H9 (cell line): ENCODE measurements around the gene TOGARAM2. TPM values are rescaled to one million over a fixed set of nuclear protein-coding genes. Genes with fewer than 3 reads are reported as not detected.

Experiments
- DNase-seq: peaks from one replicate; pipeline ENCODE4 v3.0.0-alpha.2; 2017
- H2AFZ ChIP-seq: one replicate; pipeline ENCODE4 v1.6.1; 2013; ENCODE audit warnings: mild to moderate bottlenecking, low read length, control low read depth, moderate library complexity
- H2AK5ac ChIP-seq: 2 replicates; pipeline ENCODE4 v1.6.1; 2013; ENCODE audit warnings: low read length, control low read depth, mixed read lengths; ENCODE audit not compliant: insufficient read length
- H2BK120ac ChIP-seq: one replicate; pipeline ENCODE4 v1.6.1; 2013; ENCODE audit warnings: low read depth, mild to moderate bottlenecking, low read length, control low read depth, inconsistent platforms; ENCODE audit not compliant: poor library complexity, severe bottlenecking
- H2BK12ac ChIP-seq: 2 replicates; pipeline ENCODE4 v1.6.1; 2013; ENCODE audit warnings: low read length, control low read depth, mixed read lengths, low read depth; ENCODE audit not compliant: insufficient read length
- H2BK15ac ChIP-seq: 2 replicates; pipeline ENCODE4 v1.6.1; 2013; ENCODE audit warnings: low read depth, low read length, control low read depth
- H2BK20ac ChIP-seq: one replicate; pipeline ENCODE4 v1.6.1; 2013; ENCODE audit warnings: low read depth, mild to moderate bottlenecking, low read length, control low read depth, inconsistent platforms; ENCODE audit not compliant: poor library complexity, severe bottlenecking
- H2BK5ac ChIP-seq: 2 replicates; pipeline ENCODE4 v1.6.1; 2013; ENCODE audit warnings: low read length, control low read depth, mixed read lengths; ENCODE audit not compliant: insufficient read length
- H3K14ac ChIP-seq: 2 replicates; pipeline ENCODE4 v1.6.1; 2013; ENCODE audit warnings: low read length, control low read depth; ENCODE audit not compliant: insufficient read depth
- H3K18ac ChIP-seq: 2 replicates; pipeline ENCODE4 v1.6.1; 2013; ENCODE audit warnings: low read depth, mild to moderate bottlenecking, mixed read lengths, low read length, control low read depth; ENCODE audit not compliant: insufficient read length
- H3K23ac ChIP-seq: 2 replicates; pipeline ENCODE4 v1.6.1; 2013; ENCODE audit warnings: low read length, control low read depth, mixed read lengths, low read depth; ENCODE audit not compliant: insufficient read length
- H3K23me2 ChIP-seq: 2 replicates; pipeline ENCODE4 v1.6.1; 2013; ENCODE audit warnings: low read depth, mild to moderate bottlenecking, mixed read lengths, low read length, control low read depth; ENCODE audit not compliant: insufficient read length, poor library complexity, severe bottlenecking
- H3K27ac ChIP-seq: 2 replicates; pipeline ENCODE4 v1.5.1; 2013; ENCODE audit warnings: low read length, control low read depth, mixed read lengths, low read depth; ENCODE audit not compliant: insufficient read length
- H3K27me3 ChIP-seq: 2 replicates; pipeline ENCODE4 v1.6.1; 2013; ENCODE audit warnings: low read length, control low read depth, inconsistent platforms; ENCODE audit not compliant: insufficient read depth
- H3K4ac ChIP-seq: 2 replicates; pipeline ENCODE4 v1.6.1; 2013; ENCODE audit warnings: low read depth, mild to moderate bottlenecking, control low read depth, inconsistent platforms, low read length, moderate library complexity
- H3K4me1 ChIP-seq: 2 replicates; pipeline ENCODE4 v1.6.1; 2013; ENCODE audit warnings: low read length, control low read depth, inconsistent platforms; ENCODE audit not compliant: insufficient read depth
- H3K4me2 ChIP-seq: 2 replicates; pipeline ENCODE4 v1.6.1; 2013; ENCODE audit warnings: low read length, control low read depth, mixed read lengths; ENCODE audit not compliant: insufficient read length, insufficient read depth
- H3K56ac ChIP-seq: 2 replicates; pipeline ENCODE4 v1.6.1; 2013; ENCODE audit warnings: low read depth, mild to moderate bottlenecking, mixed read lengths, low read length, control low read depth; ENCODE audit not compliant: insufficient read length
- H3K79me1 ChIP-seq: 2 replicates; pipeline ENCODE4 v1.6.1; 2013; ENCODE audit warnings: low read depth, mild to moderate bottlenecking, moderate library complexity, low read length, control low read depth, inconsistent platforms; ENCODE audit not compliant: insufficient read depth, poor library complexity, severe bottlenecking
- H3K79me2 ChIP-seq: 2 replicates; pipeline ENCODE4 v1.6.1; 2013; ENCODE audit warnings: low read length, control low read depth, inconsistent platforms; ENCODE audit not compliant: insufficient read depth
- H3K9ac ChIP-seq: 2 replicates; pipeline ENCODE4 v1.6.1; 2013; ENCODE audit warnings: low read length, control low read depth, mixed read lengths; ENCODE audit not compliant: insufficient read length; ENCODE audit errors: extremely low read depth
- H3K9me3 ChIP-seq: one replicate; pipeline ENCODE4 v1.6.1; 2013; ENCODE audit warnings: low read depth, low read length, inconsistent platforms; ENCODE audit not compliant: control insufficient read depth
- H3T11ph ChIP-seq: one replicate; pipeline ENCODE4 v1.6.1; 2013; ENCODE audit warnings: mild to moderate bottlenecking, low read length, control low read depth, inconsistent platforms
- H4K20me1 ChIP-seq: one replicate; pipeline ENCODE4 v1.6.1; 2013; ENCODE audit not compliant: control insufficient read depth, insufficient read length, insufficient read depth
- H4K5ac ChIP-seq: 2 replicates; pipeline ENCODE4 v1.6.1; 2013; ENCODE audit warnings: low read depth, mild to moderate bottlenecking, mixed read lengths, low read length, control low read depth; ENCODE audit not compliant: insufficient read length
- H4K8ac ChIP-seq: replicated peaks from 2 replicates; pipeline ENCODE4 v1.6.1; 2013; ENCODE audit warnings: low read length, control low read depth, mixed read lengths, low read depth; ENCODE audit not compliant: insufficient read length
- H4K91ac ChIP-seq: 2 replicates; pipeline ENCODE4 v1.6.1; 2013; ENCODE audit warnings: low read depth, mild to moderate bottlenecking, moderate library complexity, mixed read lengths, low read length, control low read depth; ENCODE audit not compliant: insufficient read length
- H3K27ac Mint-ChIP-seq, 3 experiments: 2 replicates in 2 of 3; 3 replicates in 1 of 3; pipeline ENCODE4 v1.8.0; 2020 to 2021; ENCODE audit warnings: mixed read lengths in 3 of 3, mild to moderate bottlenecking in 1 of 3, moderate library complexity in 1 of 3
- H3K27me3 Mint-ChIP-seq: 2 replicates; pipeline ENCODE4 v1.8.0; 2021; ENCODE audit warnings: low read depth, mild to moderate bottlenecking, moderate library complexity, mixed read lengths
- H3K36me3 Mint-ChIP-seq, 3 experiments: 2 replicates in 2 of 3; 3 replicates in 1 of 3; pipeline ENCODE4 v1.8.0; 2020 to 2021; ENCODE audit warnings: low read depth in 3 of 3, mixed read lengths in 3 of 3; ENCODE audit not compliant: insufficient read depth in 1 of 3
- H3K4me1 Mint-ChIP-seq, 2 experiments: 2 replicates each; pipeline ENCODE4 v1.8.0; 2020; ENCODE audit warnings: mixed read lengths in 2 of 2
- H3K4me3 Mint-ChIP-seq, 2 experiments: 2 replicates in 1 of 2; 3 replicates in 1 of 2; pipeline ENCODE4 v1.8.0; 2020 to 2021; ENCODE audit warnings: mild to moderate bottlenecking in 2 of 2, mixed read lengths in 2 of 2, moderate library complexity in 1 of 2
- H3K9me3 Mint-ChIP-seq, 2 experiments: 2 replicates in 1 of 2; 3 replicates in 1 of 2; pipeline ENCODE4 v1.8.0; 2020; ENCODE audit warnings: mild to moderate bottlenecking in 2 of 2, mixed read lengths in 2 of 2, moderate library complexity in 1 of 2
- CTCF ChIP-seq: fragments of 200-600 bp; sonication (generic); conservative IDR thresholded peaks from 3 replicates; pipeline ENCODE4 v1.8.0; 2021; ENCODE audit warnings: antibody characterized with exemption, mild to moderate bottlenecking
- WGBS: extraction: QIAGEN DNeasy Blood & Tissue Kit; methylation state at CpG from one replicate; pipeline ENCODE4 v1.1.7; 2013; ENCODE audit warnings: missing lambda C conversion rate, low lambda C conversion rate, mixed read lengths; ENCODE audit not compliant: insufficient read length; ENCODE audit errors: extremely low coverage; 5-methylcytosine and 5-hydroxymethylcytosine counted together
- total RNA-seq: library from RNA; stranded (reverse); gene quantifications from 2 replicates; pipeline ENCODE4 v1.2.1, GENCODE V29; 2021

TOGARAM2 gene
- total RNA-seq, 1 experiment from 2014 or later: 0.83 TPM

- Histone ChIP-seq H3K4ac (no peak overlapping the region), H3T11ph (no peak overlapping the region), H4K91ac (no peak overlapping the region), H3K14ac (no peak overlapping the region), H2BK5ac (no peak overlapping the region), H3K4me1 (no peaks in the 10 kb centered on the region), H3K4me2 (no peak overlapping the region), H3K56ac (no peak overlapping the region), H2BK15ac (no peak overlapping the region), H3K23ac (no peak overlapping the region), H4K8ac (no peak overlapping the region), H3K9ac (no peak overlapping the region), H2BK12ac (no peak overlapping the region), H4K20me1 (no peaks in the 10 kb centered on the region), H4K5ac (no peak overlapping the region), H3K79me2 (no peaks in the 10 kb centered on the region), H2BK20ac (no peak overlapping the region), H2BK120ac (no peak overlapping the region), H3K79me1 (no peaks in the 10 kb centered on the region), H3K9me3 (no peaks in the 10 kb centered on the region), H2AK5ac (no peak overlapping the region), H3K27me3 (no peaks in the 10 kb centered on the region), H3K27ac (no peak overlapping the region), H2AFZ (no peak overlapping the region), H3K23me2 (no peaks in the 10 kb centered on the region), H3K18ac (no peak overlapping the region)
- Mint-ChIP-seq H3K4me3 (no peak overlapping the region), H3K4me1 (peaks cover 0 to 5% of the 10 kb centered on the region in 2 experiments; a peak in 2 of 4 replicates), H3K27ac (no peak overlapping the region), H3K36me3 (no peaks in the 10 kb centered on the region), H3K9me3 (no peaks in the 10 kb centered on the region), H3K27me3 (peaks cover 2% of the 10 kb centered on the region; the same call in 1 of the 2 replicates)
- no peak for DNase-seq
- no CpG with 5 or more reads among the region's 4 CpGs for WGBS
- TF ChIP-seq CTCF: no peak
These were observed 92.8 kb downstream of the TOGARAM2 start for GRCh38 chr2:29073933-29074332.
